Naive B cell (primary cell): ENCODE results near the gene EMILIN2. TPM values are rescaled to one million over a fixed set of nuclear protein-coding genes. Genes with fewer than 3 reads are reported as not detected.
"Not testable (repeated sequence)": the region's sequence is repeated elsewhere in the genome, so short reads cannot be mapped to it uniquely, and the experiment has no call there.

Experiments used
- ATAC-seq, 2 donors: fragments of 150-1000 bp; cut with Tn5 transposase; 2 replicates each; pipeline ENCODE4 v1.10.0; 2021; ENCODE audit warnings: low read depth in 2 of 2, mild to moderate bottlenecking in 2 of 2, moderate library complexity in 2 of 2
- DNase-seq: peaks from one replicate; pipeline ENCODE4 v3.0.0; 2022
- H3K27ac Mint-ChIP-seq, 6 donors: one replicate each; pipeline ENCODE4 v1.8.0; 2020 to 2022; ENCODE audit warnings: mild to moderate bottlenecking in 6 of 6, mixed read lengths in 6 of 6, moderate library complexity in 5 of 6, inconsistent platforms in 2 of 6
- H3K27me3 Mint-ChIP-seq, 3 donors: one replicate each; pipeline ENCODE4 v1.8.0; 2021 to 2022; ENCODE audit warnings: mixed read lengths in 3 of 3, mild to moderate bottlenecking in 1 of 3
- H3K36me3 Mint-ChIP-seq, 2 donors: one replicate each; pipeline ENCODE4 v1.8.0; 2020 to 2022; ENCODE audit warnings: mixed read lengths in 2 of 2, inconsistent platforms in 1 of 2, mild to moderate bottlenecking in 1 of 2
- H3K4me1 Mint-ChIP-seq, 3 donors: one replicate each; pipeline ENCODE4 v1.8.0; 2020 to 2022; ENCODE audit warnings: mixed read lengths in 3 of 3, inconsistent platforms in 1 of 3, mild to moderate bottlenecking in 1 of 3, moderate library complexity in 1 of 3
- H3K4me3 Mint-ChIP-seq, 8 donors: one replicate each; pipeline ENCODE4 v1.8.0; 2020 to 2022; ENCODE audit warnings: mild to moderate bottlenecking in 8 of 8, mixed read lengths in 8 of 8, moderate library complexity in 8 of 8, inconsistent platforms in 2 of 8
- H3K9me3 Mint-ChIP-seq, 7 donors: one replicate each; pipeline ENCODE4 v1.8.0; 2020 to 2022; ENCODE audit warnings: mixed read lengths in 7 of 7, mild to moderate bottlenecking in 5 of 7, inconsistent platforms in 2 of 7, moderate library complexity in 1 of 7
- polyA plus RNA-seq, 6 donors: library from polyadenylated mRNA; unstranded; fragments of 300-500 nt; fragmentation: Illumina TruSeq; gene quantifications; one replicate each; pipeline ENCODE4 v1.2.3, GENCODE V29; 2021; ENCODE audit warnings: low read depth in 6 of 6

The EMILIN2 gene
- polyA plus RNA-seq, 6 donors from 2014 or later, result 1.2 to 2.2 (median 1.5) TPM; not detected in 1

DNA sequence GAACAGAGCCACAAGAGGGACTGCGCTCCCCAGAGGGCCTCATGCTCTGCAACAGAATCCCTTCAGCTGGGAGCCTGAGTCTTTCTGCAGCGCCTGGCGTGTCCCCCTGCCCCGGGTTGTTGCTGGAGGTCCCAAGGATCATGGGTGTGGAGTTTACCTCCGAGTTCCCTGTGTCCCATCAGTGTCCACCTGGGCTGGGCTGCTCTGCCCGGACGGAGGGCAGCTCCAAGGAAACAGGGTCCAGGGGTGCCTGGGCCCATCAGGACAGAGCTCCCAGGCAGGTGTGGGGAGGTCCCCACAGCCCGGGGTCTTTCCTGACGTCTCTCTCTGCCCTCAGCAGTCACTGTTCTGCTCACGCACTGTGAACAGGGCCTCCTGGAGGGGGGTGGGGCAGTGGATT is 63.5 kb downstream of the EMILIN2 start:
- Mint-ChIP-seq H3K36me3 (no peaks in the 10 kb centered on the region), H3K27me3 (no peaks in the 10 kb centered on the region), H3K9me3 (no peaks in the 10 kb centered on the region), H3K4me1 (peaks cover 17 to 20% (median 19%) of the 10 kb centered on the region in 3 donors), H3K27ac (no peak overlapping the region), H3K4me3 (no peak overlapping the region)
- ATAC-seq (no peak), DNase-seq (no peak)

DNA sequence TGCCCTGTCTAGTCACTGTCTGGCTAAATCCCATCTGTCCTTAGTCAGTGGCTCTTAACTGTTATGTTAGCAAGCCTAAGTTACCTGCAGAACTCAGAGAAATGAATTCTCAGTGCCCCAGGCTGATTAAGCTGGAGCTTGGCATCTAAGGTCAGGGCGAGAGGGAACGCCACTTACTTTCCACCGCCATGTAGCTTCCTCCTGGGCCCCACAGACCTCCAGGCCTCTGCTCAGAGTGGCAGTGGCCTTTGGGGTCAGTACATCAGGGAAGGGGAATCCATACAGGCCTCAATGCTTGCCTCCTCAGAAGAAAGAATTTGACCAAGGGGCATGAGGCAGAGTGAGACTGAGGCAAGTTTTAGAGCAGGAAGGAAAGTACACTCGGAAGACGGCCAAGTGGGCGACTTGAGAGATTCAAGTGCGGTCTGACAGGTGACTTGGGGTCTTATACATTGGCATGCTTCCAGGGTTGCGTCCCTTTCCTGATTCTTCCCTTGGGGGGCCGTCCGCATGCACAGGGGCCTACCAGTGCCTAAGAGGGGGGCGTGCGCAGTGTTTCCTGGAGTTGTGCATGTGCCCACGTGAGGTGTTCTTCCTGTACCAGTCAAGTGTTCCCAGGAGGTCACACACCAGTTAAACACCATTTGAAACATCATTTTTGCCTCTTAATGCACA is 64.1 kb downstream of the EMILIN2 start:
- H3K27ac Mint-ChIP-seq, result no peak overlapping the region
- DNase-seq (no peak), ATAC-seq (no peak)
- peaks cover 17 to 20% (median 19%) of the 10 kb centered on the region in 3 donors for H3K4me1 Mint-ChIP-seq
- no peaks in the 10 kb centered on the region for H3K36me3 Mint-ChIP-seq
- no peaks in the 10 kb centered on the region for H3K27me3 Mint-ChIP-seq
- no peaks in the 10 kb centered on the region for H3K9me3 Mint-ChIP-seq
- H3K4me3 Mint-ChIP-seq, result no peak overlapping the region

DNA sequence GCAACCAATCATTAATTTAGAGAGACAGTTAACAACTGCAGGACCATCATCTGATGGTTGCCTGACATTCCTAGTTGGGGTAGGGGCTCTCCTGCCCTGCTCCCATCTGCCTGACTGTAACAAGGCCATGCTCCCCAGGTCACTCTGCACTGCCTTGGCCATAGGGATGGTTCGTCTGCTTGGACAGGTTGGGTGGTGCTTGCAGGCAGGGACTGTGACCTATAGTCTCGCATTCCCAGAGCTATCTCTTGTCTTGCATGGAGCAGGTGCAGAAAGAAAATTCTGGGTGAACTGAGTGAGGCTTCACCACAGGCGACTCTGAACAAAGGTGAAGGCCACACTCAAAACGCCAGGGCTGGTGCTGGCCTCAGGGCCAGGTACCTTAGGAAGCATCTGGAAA is 64.7 kb downstream of the EMILIN2 start:
- Mint-ChIP-seq H3K4me3 (no peak overlapping the region), H3K36me3 (no peaks in the 10 kb centered on the region), H3K9me3 (no peaks in the 10 kb centered on the region), H3K27me3 (no peaks in the 10 kb centered on the region), H3K27ac (no peak overlapping the region), H3K4me1 (peaks cover 23 to 24% (median 23%) of the 10 kb centered on the region in 3 donors)
- no peak for DNase-seq
- no peak for ATAC-seq

DNA sequence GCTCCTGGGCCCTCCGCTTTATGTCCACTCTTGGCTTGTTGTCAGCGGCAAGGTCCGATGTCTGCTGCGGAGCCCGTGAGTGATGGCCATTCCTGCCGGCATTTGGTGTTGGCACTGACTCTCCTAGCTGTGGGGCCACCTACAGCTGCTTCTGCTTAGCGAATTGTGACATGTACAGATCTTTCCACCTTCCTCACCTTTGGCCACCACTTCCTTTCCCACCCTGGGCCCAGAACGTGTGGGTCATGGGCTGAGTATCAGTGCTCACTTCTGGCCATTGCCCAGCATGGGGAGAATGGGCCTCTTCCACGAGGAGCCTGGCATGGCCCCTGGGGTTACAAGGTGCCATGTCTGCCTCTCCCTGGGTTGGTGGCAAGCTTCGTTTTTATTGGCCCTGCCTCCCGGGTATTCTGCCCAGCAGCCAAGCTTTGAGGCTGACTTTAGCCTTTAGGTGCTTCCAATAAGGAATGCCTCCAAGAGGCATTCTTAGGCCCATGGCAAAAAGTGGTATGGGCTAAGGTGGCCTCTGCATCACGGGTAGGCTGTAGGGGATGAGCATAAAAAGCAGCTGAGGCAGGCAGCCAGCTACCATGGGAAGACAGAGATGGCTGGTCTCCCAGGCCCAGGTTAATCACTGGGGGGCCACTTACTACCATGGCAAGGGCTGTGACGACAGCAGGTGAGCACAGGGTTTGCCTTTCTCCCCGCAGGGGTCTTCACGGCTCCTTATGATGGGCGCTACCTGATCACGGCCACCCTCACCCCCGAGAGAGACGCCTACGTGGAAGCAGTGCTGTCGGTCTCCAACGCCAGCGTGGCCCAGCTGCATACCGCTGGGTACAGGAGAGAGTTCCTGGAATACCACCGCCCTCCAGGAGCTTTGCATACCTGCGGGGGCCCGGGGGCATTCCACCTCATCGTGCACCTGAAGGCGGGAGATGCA is 65.8 kb downstream of the EMILIN2 start:
- H3K4me3 Mint-ChIP-seq, result no peak overlapping the region
- H3K27me3 Mint-ChIP-seq, result no peaks in the 10 kb centered on the region
- DNase-seq (no peak), ATAC-seq (no peak)
- peaks cover 28 to 29% (median 28%) of the 10 kb centered on the region in 3 donors for H3K4me1 Mint-ChIP-seq
- no peaks in the 10 kb centered on the region for H3K9me3 Mint-ChIP-seq
- peak overlapping the region in 1 of 6 donors; percentile 37 for H3K27ac Mint-ChIP-seq
- no peaks in the 10 kb centered on the region for H3K36me3 Mint-ChIP-seq

DNA sequence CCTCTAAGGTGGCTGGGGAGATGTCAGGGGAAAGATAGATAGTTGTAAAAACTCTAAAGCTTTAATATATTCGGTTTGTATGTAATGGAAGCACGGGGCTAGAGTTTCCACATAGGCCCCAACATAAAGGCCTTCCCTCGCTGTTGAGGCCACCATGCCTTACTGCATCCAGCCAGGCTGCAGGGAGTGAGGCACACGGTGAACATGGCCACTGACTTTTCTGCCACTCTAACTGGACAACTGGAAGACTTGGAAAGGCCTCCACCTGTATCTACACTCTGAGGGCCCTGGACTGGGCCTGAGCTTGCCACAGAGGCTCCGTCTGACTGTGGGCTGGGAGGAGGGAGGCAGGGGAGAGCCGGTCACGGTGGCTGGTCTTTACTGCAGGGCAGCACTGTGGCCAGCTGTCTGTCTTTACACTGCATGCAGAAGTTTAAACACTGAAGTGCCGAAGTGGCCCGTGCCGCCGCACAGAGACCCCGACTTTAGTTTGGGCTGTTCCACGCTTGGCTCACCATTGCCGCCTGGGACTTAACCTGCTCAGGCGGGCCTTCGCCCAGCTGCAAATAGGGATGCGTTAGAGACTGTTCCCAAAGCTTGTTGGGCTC is 66.7 kb downstream of the EMILIN2 start:
- H3K36me3 Mint-ChIP-seq, result no peaks in the 10 kb centered on the region
- peak overlapping the region in 1 of 8 donors; percentile 37 for H3K4me3 Mint-ChIP-seq
- peak overlapping the region in 2 of 6 donors; percentile 26 to 37 for H3K27ac Mint-ChIP-seq
- H3K9me3 Mint-ChIP-seq, result no peaks in the 10 kb centered on the region
- no peaks in the 10 kb centered on the region for H3K27me3 Mint-ChIP-seq
- no peak for ATAC-seq
- peaks cover 24 to 37% (median 33%) of the 10 kb centered on the region in 3 donors for H3K4me1 Mint-ChIP-seq
- DNase-seq, result no peak

DNA sequence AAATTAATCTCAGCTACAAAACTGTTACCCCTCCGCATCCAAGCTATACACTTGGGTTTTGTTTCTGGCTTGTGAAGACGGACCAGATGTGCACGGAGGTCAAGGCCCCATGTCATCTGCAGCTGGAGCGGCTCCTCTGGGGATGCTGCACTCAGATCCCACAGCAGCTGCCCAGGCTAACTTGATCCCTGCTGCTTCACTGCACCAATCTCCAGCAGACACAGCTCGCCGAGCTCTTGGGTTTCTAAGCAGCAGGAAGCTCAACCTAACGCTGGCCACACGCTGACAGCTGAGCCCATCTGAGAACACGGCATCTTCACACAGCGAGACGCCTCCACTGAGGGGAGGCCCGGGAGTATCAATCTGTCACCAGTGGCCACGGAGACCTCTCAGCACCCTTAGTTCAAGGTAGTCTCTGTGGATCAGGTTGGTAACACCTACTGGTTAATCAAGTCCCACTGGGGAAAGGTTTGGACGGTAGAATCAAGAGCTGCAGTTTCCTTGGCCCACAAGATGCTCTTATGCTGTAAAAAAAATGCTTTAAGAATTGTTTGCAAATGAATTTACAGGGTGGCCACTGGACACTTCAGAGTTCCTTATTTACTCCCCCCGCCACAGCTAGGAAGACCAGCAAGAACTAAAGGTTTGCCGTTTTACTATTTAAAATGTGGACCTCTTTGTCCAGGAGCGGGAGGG is 67.5 kb downstream of the EMILIN2 start:
- Mint-ChIP-seq H3K27ac (peak overlapping the region in 1 of 6 donors; percentile 26), H3K9me3 (no peaks in the 10 kb centered on the region), H3K4me1 (peaks cover 22 to 37% (median 34%) of the 10 kb centered on the region in 3 donors), H3K4me3 (no peak overlapping the region), H3K27me3 (no peaks in the 10 kb centered on the region), H3K36me3 (no peaks in the 10 kb centered on the region)
- ATAC-seq (no peak), DNase-seq (no peak)

DNA sequence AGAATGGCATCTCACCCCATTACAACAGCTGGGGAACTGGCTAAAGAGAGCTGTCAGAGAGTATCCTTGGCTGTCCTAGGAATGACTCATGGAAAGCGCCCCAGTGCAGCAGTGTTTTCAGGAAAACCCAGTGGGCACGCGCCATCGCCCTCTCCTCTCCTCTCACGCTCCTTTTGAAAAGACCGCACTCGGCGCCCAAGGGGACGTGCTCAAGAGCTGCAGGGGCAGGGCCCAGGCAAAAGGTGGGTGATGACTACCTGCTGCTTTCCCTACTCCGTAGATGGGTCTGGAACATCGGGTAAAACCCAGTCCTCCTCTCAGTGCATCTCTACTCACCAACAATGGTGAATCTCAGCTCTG is 68.1 kb downstream of the EMILIN2 start:
- H3K27ac Mint-ChIP-seq, result peak overlapping the region in 1 of 6 donors; percentile 10

DNA sequence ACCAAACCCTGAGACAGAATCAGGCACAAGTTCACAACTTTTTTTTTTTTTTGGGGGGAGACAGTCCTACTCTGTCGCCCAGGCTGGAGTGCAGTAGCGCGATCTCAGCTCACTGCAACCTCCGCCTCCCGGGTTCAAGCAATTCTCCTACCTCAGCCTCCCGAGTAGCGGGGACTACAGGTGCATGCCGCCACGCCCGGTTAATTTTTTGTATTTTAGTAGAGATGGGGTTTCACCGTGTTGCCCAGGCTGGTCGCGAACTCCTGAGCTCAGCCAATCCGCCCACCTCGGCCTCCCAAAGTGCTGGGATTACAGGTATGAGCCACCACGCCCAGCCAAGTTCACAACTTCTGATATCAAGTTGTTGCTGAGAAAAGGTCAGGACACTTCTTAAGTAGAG is 68.7 kb downstream of the EMILIN2 start:
- not testable (repeated sequence) for H3K36me3 Mint-ChIP-seq, H3K27me3 Mint-ChIP-seq, H3K9me3 Mint-ChIP-seq, ATAC-seq, DNase-seq, H3K27ac Mint-ChIP-seq
- Mint-ChIP-seq H3K4me1 (peaks cover 22 to 37% (median 34%) of the 10 kb centered on the region in 3 donors), H3K4me3 (peak overlapping the region in 1 of 8 donors; percentile 25)

More for the DNA sequence above, 68.1 kb downstream of the EMILIN2 start:
- Mint-ChIP-seq H3K4me1 (peaks cover 22 to 37% (median 34%) of the 10 kb centered on the region in 3 donors), H3K36me3 (peaks cover 0 to under 1% of the 10 kb centered on the region in 2 donors), H3K9me3 (no peaks in the 10 kb centered on the region), H3K27me3 (no peaks in the 10 kb centered on the region), H3K4me3 (no peak overlapping the region)
- no peak for DNase-seq
- ATAC-seq, result no peak

DNA sequence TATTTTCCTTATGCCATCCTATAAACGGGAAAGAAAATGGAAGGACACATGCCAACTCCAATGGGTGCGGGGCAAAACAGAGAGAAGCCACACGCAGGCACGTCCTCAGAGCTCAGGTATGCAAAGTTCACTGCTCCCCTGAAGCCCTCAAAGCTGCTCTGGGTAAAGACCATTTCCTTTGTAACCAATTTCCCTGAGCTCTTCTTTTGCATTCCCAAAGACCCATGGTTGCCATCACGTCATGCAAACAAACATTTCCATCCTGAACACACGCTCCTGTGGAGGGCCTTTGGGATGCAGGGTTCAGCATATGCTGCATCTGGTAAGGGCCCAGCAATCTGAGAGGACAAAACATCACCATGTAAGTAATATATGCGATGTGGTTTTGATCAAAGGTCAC is 69.4 kb downstream of the EMILIN2 start:
- peaks cover 22 to 37% (median 32%) of the 10 kb centered on the region in 3 donors for H3K4me1 Mint-ChIP-seq
- ATAC-seq (no peak), DNase-seq (no peak)
- H3K27me3 Mint-ChIP-seq, result no peaks in the 10 kb centered on the region
- peak overlapping the region in 3 of 8 donors; percentile 59 to 83 (median 67) for H3K4me3 Mint-ChIP-seq
- peak overlapping the region in 2 of 6 donors; percentile 93 to 95 for H3K27ac Mint-ChIP-seq
- no peaks in the 10 kb centered on the region for H3K9me3 Mint-ChIP-seq
- H3K36me3 Mint-ChIP-seq, result peaks cover 9 to 13% of the 10 kb centered on the region in 2 donors

DNA sequence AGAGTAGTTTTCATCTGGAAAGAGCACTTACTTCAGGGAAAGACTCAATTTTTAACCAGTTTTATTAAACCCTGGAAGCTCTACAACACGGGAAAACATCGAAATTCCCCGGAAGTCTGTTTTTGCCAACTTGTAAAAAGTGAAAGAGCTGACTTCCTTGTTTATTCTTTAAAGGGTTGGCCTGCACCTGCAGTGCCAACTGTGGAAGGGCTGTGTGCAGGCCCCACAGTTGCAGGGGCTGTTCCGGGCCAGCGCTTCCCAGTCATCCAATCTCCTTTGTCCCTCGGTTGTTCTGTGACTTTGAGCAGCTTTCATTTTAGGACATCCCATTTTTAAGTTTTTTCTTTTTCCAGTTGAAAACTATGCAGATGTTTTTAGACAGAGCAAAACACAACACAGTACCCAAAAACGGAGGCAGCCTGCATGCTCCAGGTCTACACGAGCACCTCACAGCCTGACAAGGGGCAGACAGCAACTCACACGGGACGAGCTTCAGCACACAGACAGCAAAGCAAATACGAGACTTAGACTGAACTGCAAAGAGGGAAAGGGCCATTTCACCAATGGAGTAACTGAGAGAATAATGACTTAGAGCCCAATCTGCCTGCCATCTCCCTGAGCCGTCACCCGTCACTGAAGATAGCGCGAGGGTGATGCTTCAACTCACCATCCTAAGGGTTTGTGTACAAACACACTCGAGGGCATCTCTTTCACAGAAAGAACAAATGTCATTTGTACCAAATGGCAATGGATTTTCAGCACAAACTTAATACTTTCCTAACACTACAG is 70.6 kb downstream of the EMILIN2 start:
- DNase-seq, result peak; percentile 31
- H3K4me3 Mint-ChIP-seq, result peak overlapping the region; percentile 53 to 90 (median 74)
- H3K27ac Mint-ChIP-seq, result peak overlapping the region; percentile 62 to 96 (median 94)
- H3K36me3 Mint-ChIP-seq, result peaks cover 12 to 13% of the 10 kb centered on the region in 2 donors
- no peaks in the 10 kb centered on the region for H3K27me3 Mint-ChIP-seq
- no peaks in the 10 kb centered on the region for H3K9me3 Mint-ChIP-seq
- peaks cover 22 to 37% (median 32%) of the 10 kb centered on the region in 3 donors for H3K4me1 Mint-ChIP-seq
- ATAC-seq, result peak; percentile 93 to 95

DNA sequence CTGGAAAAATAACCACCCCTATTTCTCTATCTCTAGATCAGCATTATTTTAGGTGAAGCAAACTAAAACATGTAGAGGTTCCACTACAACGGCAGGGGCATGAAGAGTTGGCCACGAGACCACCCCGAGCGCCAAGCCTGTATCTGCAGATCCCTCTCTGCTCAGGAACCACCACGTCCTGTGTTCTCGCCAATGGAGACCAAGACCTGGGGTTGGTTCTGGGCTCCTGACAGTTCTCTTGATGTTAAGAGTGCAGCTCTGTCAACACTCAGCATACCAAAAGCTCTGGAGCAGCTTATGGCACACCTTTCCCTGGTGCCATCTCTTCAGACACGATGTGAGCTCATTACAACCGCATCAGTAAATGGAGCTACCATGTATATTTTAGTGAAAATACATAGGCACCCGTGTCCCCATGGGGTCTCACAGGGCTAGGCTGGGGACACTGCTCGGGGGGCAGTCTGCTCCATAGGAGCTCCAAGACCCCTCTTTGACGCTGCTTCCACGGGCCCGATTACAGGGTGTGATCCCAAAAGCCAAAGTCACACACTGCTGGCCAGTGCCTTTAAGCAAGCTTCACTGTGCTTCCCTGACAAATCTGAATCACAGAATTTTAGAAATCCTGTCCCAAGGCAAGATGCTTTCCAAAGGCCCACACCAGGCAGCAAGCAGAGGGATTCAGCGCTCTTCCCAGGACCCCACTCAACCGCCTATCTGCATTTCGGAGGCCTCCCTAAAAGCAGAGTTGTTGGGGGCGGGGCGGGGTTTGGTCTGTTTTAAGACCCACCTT is 72.2 kb downstream of the EMILIN2 start:
- ATAC-seq, result no peak

DNA sequence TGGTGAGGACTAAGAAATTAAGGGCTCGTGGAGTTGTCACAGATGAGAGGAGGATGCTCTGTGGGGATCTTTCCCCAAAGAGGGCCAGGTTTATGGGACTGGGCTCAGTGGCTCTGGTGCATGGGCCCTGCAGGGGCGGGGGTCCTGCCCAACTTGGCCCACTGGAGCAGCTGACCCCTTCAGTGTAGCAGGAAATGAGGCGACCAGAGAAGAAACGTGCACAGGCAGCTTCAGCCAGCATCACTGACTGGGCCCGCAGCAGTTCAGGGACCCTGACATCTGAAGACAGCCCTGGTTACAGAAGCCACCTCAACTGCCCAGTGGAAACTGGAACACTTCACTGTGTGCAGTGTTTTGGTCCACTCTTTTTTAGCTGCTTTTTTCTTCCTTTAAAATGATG is 72.8 kb downstream of the EMILIN2 start:
- Mint-ChIP-seq H3K27me3 (no peaks in the 10 kb centered on the region), H3K4me3 (peak overlapping the region in 1 of 8 donors; percentile 19), H3K27ac (peak overlapping the region in 1 of 6 donors; percentile 84), H3K36me3 (peaks cover 19 to 28% of the 10 kb centered on the region in 2 donors), H3K9me3 (no peaks in the 10 kb centered on the region), H3K4me1 (peaks cover 18 to 32% (median 24%) of the 10 kb centered on the region in 3 donors)
- no peak for ATAC-seq
- DNase-seq, result no peak

More for the DNA sequence above, 72.2 kb downstream of the EMILIN2 start:
- Mint-ChIP-seq H3K4me3 (no peak overlapping the region), H3K36me3 (peaks cover 16 to 22% of the 10 kb centered on the region in 2 donors), H3K4me1 (peaks cover 18 to 32% (median 30%) of the 10 kb centered on the region in 3 donors), H3K27me3 (no peaks in the 10 kb centered on the region), H3K27ac (peak overlapping the region in 4 of 6 donors; percentile 67 to 96 (median 76)), H3K9me3 (no peaks in the 10 kb centered on the region)
- no peak for DNase-seq
